PC-3 (cell line): ENCODE data around the gene PLEKHA6. TPM values are rescaled to one million over a fixed set of nuclear protein-coding genes. Genes with fewer than 3 reads are reported as not detected.

Experiments used
- ATAC-seq: fragments of 200-7000 bp; cut with Tn5 transposase; 2 replicates; pipeline ENCODE4 v1.9.1; 2020; ENCODE audit warnings: mild to moderate bottlenecking, moderate library complexity
- BruUV-seq: library from RNA; stranded (reverse); fragments of 400-500 nt; replicated peaks from 2 replicates; lab custom pipeline; 2021; lab: Mats Ljungman, UMichigan
- CTCF ChIA-PET: fragments of 300-600 bp; sonication (Branson Sonifier 250); formaldehyde crosslinking; loops from one replicate; lab custom pipeline; 2022; ENCODE audit warnings: antibody characterized with exemption; lab: Charles Lee
- POLR2A ChIA-PET: fragments of 300-600 bp; sonication (Branson Sonifier 250); formaldehyde crosslinking; loops from one replicate; lab custom pipeline; 2022; ENCODE audit warnings: antibody characterized with exemption; ENCODE audit not compliant: unreplicated experiment; lab: Charles Lee
- DNase-seq: peaks from one replicate; pipeline ENCODE4 v3.0.0-alpha.2; 2015
- H2AFZ ChIP-seq: fragments of 300-600 bp; sonication (generic); 2 replicates; pipeline ENCODE4 v1.6.0; 2016; ENCODE audit warnings: antibody characterized with exemption, low read length
- H3F3A ChIP-seq: fragments of 300-600 bp; sonication (generic); one replicate; pipeline ENCODE4 v1.6.0; 2017; ENCODE audit warnings: antibody characterized with exemption, low read length, control low read depth, mild to moderate bottlenecking; ENCODE audit not compliant: unreplicated experiment
- H3K27ac ChIP-seq: fragments of 300-600 bp; sonication (generic); 2 replicates; pipeline ENCODE4 v1.5.1; 2016; ENCODE audit warnings: mild to moderate bottlenecking, low read length
- H3K27me3 ChIP-seq: fragments of 300-600 bp; sonication (generic); 2 replicates; pipeline ENCODE4 v1.6.1; 2016; ENCODE audit warnings: low read length, mixed read lengths
- H3K36me3 ChIP-seq: fragments of 300-600 bp; sonication (generic); 2 replicates; pipeline ENCODE4 v1.6.1; 2016; ENCODE audit warnings: low read depth, mixed run types, low read length, mixed read lengths
- H3K4me1 ChIP-seq: fragments of 300-600 bp; sonication (generic); 2 replicates; pipeline ENCODE4 v1.5.1; 2016; ENCODE audit warnings: low read length; ENCODE audit not compliant: insufficient read depth
- H3K4me2 ChIP-seq: fragments of 300-600 bp; sonication (generic); 2 replicates; pipeline ENCODE4 v1.6.0; 2016; ENCODE audit warnings: low read length
- H3K4me3 ChIP-seq: fragments of 300-600 bp; sonication (generic); 2 replicates; pipeline ENCODE4 v1.5.1; 2016; ENCODE audit warnings: mild to moderate bottlenecking, low read length, mixed read lengths
- H3K79me2 ChIP-seq: fragments of 300-600 bp; sonication (generic); 2 replicates; pipeline ENCODE4 v1.6.1; 2017; ENCODE audit warnings: low read length, mixed read lengths
- H3K9ac ChIP-seq: fragments of 300-600 bp; sonication (generic); 2 replicates; pipeline ENCODE4 v1.6.0; 2016; ENCODE audit warnings: mild to moderate bottlenecking, low read length
- H3K9me2 ChIP-seq: fragments of 300-600 bp; sonication (generic); replicated peaks from 2 replicates; pipeline ENCODE4 v1.6.1; 2016; ENCODE audit warnings: mixed run types, low read length, mixed read lengths
- H3K9me3 ChIP-seq: fragments of 300-600 bp; sonication (generic); 2 replicates; pipeline ENCODE4 v1.6.1; 2016; ENCODE audit warnings: low read length, mixed read lengths
- H4K20me1 ChIP-seq: fragments of 300-600 bp; sonication (generic); 2 replicates; pipeline ENCODE4 v1.6.1; 2016; ENCODE audit warnings: low read length, mixed read lengths
- CTCF ChIP-seq: fragments of 300-600 bp; sonication (generic); conservative IDR thresholded peaks from 2 replicates; pipeline ENCODE4 v1.5.1; 2017; ENCODE audit warnings: antibody characterized with exemption, low read depth, mild to moderate bottlenecking, low read length
- EZH2 ChIP-seq: fragments of 300-600 bp; sonication (generic); IDR thresholded peaks from one replicate; pipeline ENCODE4 v1.6.1; 2017; ENCODE audit warnings: antibody characterized with exemption, mild to moderate bottlenecking, low read length; ENCODE audit not compliant: unreplicated experiment
- EZH2phosphoT487 ChIP-seq: fragments of 300-600 bp; sonication (generic); IDR thresholded peaks from 2 replicates; pipeline ENCODE4 v1.6.1; 2018; ENCODE audit warnings: mild to moderate bottlenecking, antibody characterized with exemption, low read length, borderline replicate concordance
- intact Hi-C: fragments of 100-400 bp; cut with micrococcal nuclease; formaldehyde crosslinking; loops from 2 replicates; pipeline ENCODE4 v1.9.0; 2023
- total RNA-seq: library from RNA; depleted of rRNA; stranded (reverse); fragments of >200 nt; gene quantifications from 2 replicates; pipeline ENCODE4 v1.2.3, GENCODE V29; 2014

PLEKHA6 gene
- total RNA-seq, 1 experiment from 2014 or later = 53.8 TPM

GRCh38 chr1:204382714-204383083, 23.0 kb upstream of the PLEKHA6 start:
- peaks cover 16% of the 10 kb centered on the region for H3K79me2 ChIP-seq
- no peaks in the 10 kb centered on the region for H3K9me2 ChIP-seq
- no peaks in the 10 kb centered on the region for H3K36me3 ChIP-seq
- ATAC-seq (no peak), DNase-seq (no peak)
- H3F3A ChIP-seq = no peaks in the 10 kb centered on the region
- no peak overlapping the region for H3K4me3 ChIP-seq
- peaks cover 28% of the 10 kb centered on the region for H3K4me1 ChIP-seq
- intact Hi-C loops = no loop called here
- H2AFZ ChIP-seq = no peak overlapping the region
- no TSS peak for BruUV-seq
- no peak overlapping the region for H3K9ac ChIP-seq
- H3K27ac ChIP-seq = no peak overlapping the region
- ChIA-PET CTCF (interaction anchor here (0.6 to 3.9 kb wide), 2 partner anchors 16 to 89 kb away, joined by 5 to 31 read pairs; no protein-coding TSS in a partner anchor), POLR2A (no interaction called here)
- H4K20me1 ChIP-seq = no peaks in the 10 kb centered on the region
- no peaks in the 10 kb centered on the region for H3K27me3 ChIP-seq
- no peak for TF ChIP-seq EZH2
- TF ChIP-seq CTCF = no peak
- H3K4me2 ChIP-seq = no peak overlapping the region
- H3K9me3 ChIP-seq = no peaks in the 10 kb centered on the region

DNA sequence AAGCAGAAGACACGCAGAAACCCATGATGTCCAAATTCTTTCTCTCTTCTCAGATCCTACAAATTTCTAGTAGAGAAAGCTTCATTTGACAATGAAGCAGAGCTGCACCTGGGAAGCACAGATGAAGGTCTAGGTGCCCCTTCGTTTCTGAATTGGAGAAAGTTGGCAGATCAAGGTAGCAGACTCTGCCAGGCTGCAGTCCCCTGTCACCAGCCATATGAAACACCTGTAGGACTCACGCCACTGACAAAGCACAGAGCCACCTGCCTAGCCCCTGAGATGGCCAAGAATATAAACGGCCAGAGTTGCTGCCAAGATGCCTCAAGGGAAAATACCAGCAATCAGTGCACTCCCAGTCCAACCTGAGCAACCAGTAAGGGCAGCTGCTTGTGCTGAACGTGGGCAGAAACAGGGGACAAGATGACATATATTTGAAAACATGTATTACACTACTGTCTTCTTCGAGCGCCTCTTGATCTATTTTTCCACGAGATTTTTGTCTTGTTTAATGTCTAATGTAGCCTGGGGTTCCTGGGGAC, 20.6 kb upstream of the PLEKHA6 start:
- POLR2A ChIA-PET = no interaction called here
- peak overlapping the region; percentile 24; the same call in 1 of the 2 replicates for H2AFZ ChIP-seq
- H3K36me3 ChIP-seq = no peaks in the 10 kb centered on the region
- H3K27me3 ChIP-seq = no peaks in the 10 kb centered on the region
- intact Hi-C loops = no loop called here
- H3K9ac ChIP-seq = no peak overlapping the region
- no peak for ATAC-seq
- H3K4me1 ChIP-seq = peaks cover 46% of the 10 kb centered on the region
- H4K20me1 ChIP-seq = peaks cover 5% of the 10 kb centered on the region; the same call in 1 of the 2 replicates
- TF ChIP-seq EZH2phosphoT487 (no peak), CTCF (no peak)
- H3K4me3 ChIP-seq = no peak overlapping the region
- peak; percentile 79 for DNase-seq
- CTCF ChIA-PET = interaction anchor here (3.9 kb wide), 1 partner anchor 18 kb away, joined by 31 read pairs; no protein-coding TSS in a partner anchor
- H3K9me3 ChIP-seq = no peaks in the 10 kb centered on the region
- no peaks in the 10 kb centered on the region for H3K9me2 ChIP-seq
- H3K27ac ChIP-seq = no peak overlapping the region
- H3F3A ChIP-seq = no peaks in the 10 kb centered on the region
- no TSS peak for BruUV-seq
- peaks cover 39% of the 10 kb centered on the region for H3K79me2 ChIP-seq
- peak overlapping the region; percentile 38 for H3K4me2 ChIP-seq
